AG09309 (cell line): Measurements from ENCODE around the gene RBP5.

Source experiments
- DNase-seq: peaks from one replicate; pipeline ENCODE4 v3.0.0-alpha.2; 2010; ENCODE audit warnings: low read depth
- H3K4me3 ChIP-seq: 2 replicates; pipeline ENCODE4 v1.5.1; 2011; ENCODE audit warnings: mild to moderate bottlenecking, low read depth, low read length, moderate library complexity; ENCODE audit not compliant: control insufficient read depth
- TF ChIP-seq, protein P1 (sequence below): IDR thresholded peaks from 2 replicates; pipeline ENCODE4 v1.5.1; 2011; ENCODE audit warnings: mild to moderate bottlenecking, low read depth, low read length, inconsistent platforms; ENCODE audit not compliant: insufficient read depth, control insufficient read depth; ENCODE audit errors: missing control alignments

Gene RBP5

GRCh38 chr12:7096979-7097378 is 31.7 kb downstream of the RBP5 start:
- DNase-seq, result no peak
- no peak overlapping the region for H3K4me3 ChIP-seq
- TF ChIP-seq, protein P1, sequence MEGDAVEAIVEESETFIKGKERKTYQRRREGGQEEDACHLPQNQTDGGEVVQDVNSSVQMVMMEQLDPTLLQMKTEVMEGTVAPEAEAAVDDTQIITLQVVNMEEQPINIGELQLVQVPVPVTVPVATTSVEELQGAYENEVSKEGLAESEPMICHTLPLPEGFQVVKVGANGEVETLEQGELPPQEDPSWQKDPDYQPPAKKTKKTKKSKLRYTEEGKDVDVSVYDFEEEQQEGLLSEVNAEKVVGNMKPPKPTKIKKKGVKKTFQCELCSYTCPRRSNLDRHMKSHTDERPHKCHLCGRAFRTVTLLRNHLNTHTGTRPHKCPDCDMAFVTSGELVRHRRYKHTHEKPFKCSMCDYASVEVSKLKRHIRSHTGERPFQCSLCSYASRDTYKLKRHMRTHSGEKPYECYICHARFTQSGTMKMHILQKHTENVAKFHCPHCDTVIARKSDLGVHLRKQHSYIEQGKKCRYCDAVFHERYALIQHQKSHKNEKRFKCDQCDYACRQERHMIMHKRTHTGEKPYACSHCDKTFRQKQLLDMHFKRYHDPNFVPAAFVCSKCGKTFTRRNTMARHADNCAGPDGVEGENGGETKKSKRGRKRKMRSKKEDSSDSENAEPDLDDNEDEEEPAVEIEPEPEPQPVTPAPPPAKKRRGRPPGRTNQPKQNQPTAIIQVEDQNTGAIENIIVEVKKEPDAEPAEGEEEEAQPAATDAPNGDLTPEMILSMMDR, result no peak

DNA sequence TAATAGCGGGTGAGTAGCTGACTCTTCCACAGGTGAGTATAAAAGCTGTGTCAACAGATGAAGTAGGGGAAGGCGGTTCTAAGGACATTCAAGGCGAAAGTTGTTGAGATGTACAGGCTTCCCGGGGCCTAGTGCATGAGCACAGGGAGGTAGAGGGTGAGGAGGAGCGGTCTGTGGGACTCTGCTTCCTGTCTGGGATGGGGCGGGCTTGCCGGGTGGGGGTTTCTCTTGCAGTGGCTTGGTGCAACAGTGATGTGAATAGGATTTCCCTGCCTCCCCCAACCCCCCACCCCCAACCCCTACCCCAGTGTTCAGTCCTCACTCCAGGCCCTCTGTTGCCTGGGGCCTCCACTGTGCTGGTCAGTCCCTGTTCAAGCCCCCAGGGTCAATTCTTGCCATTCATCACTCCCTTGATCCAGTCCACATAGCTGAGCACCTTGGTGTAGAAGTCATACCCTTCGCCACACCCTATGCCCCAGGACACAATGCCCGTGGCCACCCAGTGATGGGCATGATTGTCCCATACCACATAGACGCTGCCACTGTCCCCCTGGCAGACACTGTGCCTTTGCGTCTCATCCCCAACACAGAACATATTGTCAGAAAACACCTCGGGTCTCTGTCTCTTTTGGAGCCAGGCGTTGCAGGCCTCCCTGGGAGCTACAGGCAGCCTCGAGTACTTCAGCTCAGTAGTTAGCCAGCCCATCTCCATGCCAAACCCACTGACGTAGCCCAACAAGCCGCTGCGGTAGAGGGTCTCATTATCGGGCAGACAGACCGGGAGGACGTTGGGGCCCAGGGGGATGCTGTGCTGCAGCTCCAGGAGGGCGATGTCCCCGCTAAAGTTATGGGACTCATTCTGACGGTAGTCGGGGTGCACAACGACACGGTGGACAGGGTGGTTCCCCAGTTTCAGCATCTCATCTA is 32.4 kb downstream of the RBP5 start:
- TF ChIP-seq, protein P1, result no peak
- no peak for DNase-seq

GRCh38 chr12:7093892-7094291 is 34.8 kb downstream of the RBP5 start:
- no peak for DNase-seq
- no peak overlapping the region for H3K4me3 ChIP-seq
- TF ChIP-seq, protein P1, result no peak

More for the DNA sequence above, 32.4 kb downstream of the RBP5 start:
- no peak overlapping the region for H3K4me3 ChIP-seq

GRCh38 chr12:7093486-7093885 is 35.2 kb downstream of the RBP5 start:
- TF ChIP-seq, protein P1, result no peak
- DNase-seq, result no peak
- no peak overlapping the region for H3K4me3 ChIP-seq

- no peak overlapping the region for H3K4me3 ChIP-seq
- TF ChIP-seq, protein P1, result no peak
- DNase-seq, result no peak
Observed at GRCh38 chr12:7092986-7093460, 35.7 kb downstream of the RBP5 start.

GRCh38 chr12:7092229-7092985 is 36.3 kb downstream of the RBP5 start, which contains the start of gene C1R:
C1R (minus strand) TSS chr12:7092445; CDS start chr12:7092388, 57 bp downstream.
- peak within 1 kb of the TSS; percentile 52 for H3K4me3 ChIP-seq
- DNase-seq, result peak; percentile 78
- TF ChIP-seq, protein P1, result peak; percentile 88
